ENCODE data around the gene NTRK2.

GRCh38 chr9:85055506-85056202, 386.1 kb downstream of the NTRK2 start:
- TF ChIP-seq EP300 (IDR thresholded peaks at IDR 0.05) (no peak), POLR2A (IDR thresholded peaks at IDR 0.05) (no peak), CTCF (IDR thresholded peaks at IDR 0.05) (no peak)

Measured in upper lobe of left lung (tissue), 4 donors.